ENCODE measurements around the gene SLC6A6. TPM values are rescaled to one million over a fixed set of nuclear protein-coding genes. Genes with fewer than 3 reads are reported as not detected.

The SLC6A6 gene
- total RNA-seq, 2 donors from 2014 or later = 43.1 to 56.5 TPM

- no peaks in the 10 kb centered on the region for H3K27me3 ChIP-seq (ENCODE audit: control insufficient read depth, insufficient read depth, low read length, poor library complexity, severe bottlenecking)
- H3K36me3 ChIP-seq (ENCODE audit: control insufficient read depth, insufficient read depth, low read length) = no peaks in the 10 kb centered on the region
- H3K36me3 Mint-ChIP-seq (ENCODE audit: low read depth) = no peaks in the 10 kb centered on the region
- H3K27ac Mint-ChIP-seq = no peak overlapping the region
- H3K4me3 Mint-ChIP-seq = no peak overlapping the region
- TF ChIP-seq CTCF (conservative IDR thresholded peaks at IDR 0.05) = no peak
- H3K27ac ChIP-seq (ENCODE audit: low read depth, low read length) = no peak overlapping the region
- H3K27me3 Mint-ChIP-seq (ENCODE audit: insufficient read depth) = peaks cover 4% of the 10 kb centered on the region
- DNase-seq = no peak
- no peaks in the 10 kb centered on the region for H3K9me3 ChIP-seq (ENCODE audit: control insufficient read depth, low read length)
- peaks cover 8% of the 10 kb centered on the region for H3K4me1 ChIP-seq (ENCODE audit: control insufficient read depth, insufficient read depth, low read length)
- WGBS, 2 experiments (ENCODE audit: insufficient coverage in 1 of 2, insufficient read length in 1 of 2) = 93 to 94% methylated on average over 6 of the region's 6 CpGs
- no peak overlapping the region for H3K9ac ChIP-seq (ENCODE audit: extremely low read depth, low read length, poor library complexity, severe bottlenecking)
- no peaks in the 10 kb centered on the region for H3K9me3 Mint-ChIP-seq
- H3K4me3 ChIP-seq (ENCODE audit: low read length) = no peak overlapping the region
- peaks cover 5% of the 10 kb centered on the region for H3K4me1 Mint-ChIP-seq
Observed at GRCh38 chr3:14389166-14389606, 13.2 kb upstream of the SLC6A6 start.

DNA sequence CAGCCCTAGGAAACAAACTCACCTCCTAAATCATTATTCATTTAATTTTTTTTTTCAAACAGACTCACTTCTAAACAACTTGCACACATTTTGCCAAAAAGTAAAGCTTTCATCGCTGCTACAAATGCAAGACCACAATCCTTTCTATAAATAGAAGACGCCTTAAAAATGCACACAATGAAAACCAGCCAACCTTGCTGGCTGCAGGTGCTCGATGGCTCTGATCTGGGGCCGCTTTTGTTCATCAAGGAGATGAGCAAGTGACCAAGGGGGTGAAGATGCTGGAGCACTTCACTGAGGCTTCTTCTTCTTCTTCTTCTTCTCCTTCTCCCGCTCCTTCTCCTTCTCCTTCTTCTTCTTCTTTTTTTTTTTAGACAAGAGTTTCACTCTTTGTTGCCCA lies 12.7 kb upstream of the SLC6A6 start:
- peaks cover 5% of the 10 kb centered on the region for H3K4me1 Mint-ChIP-seq

DNA sequence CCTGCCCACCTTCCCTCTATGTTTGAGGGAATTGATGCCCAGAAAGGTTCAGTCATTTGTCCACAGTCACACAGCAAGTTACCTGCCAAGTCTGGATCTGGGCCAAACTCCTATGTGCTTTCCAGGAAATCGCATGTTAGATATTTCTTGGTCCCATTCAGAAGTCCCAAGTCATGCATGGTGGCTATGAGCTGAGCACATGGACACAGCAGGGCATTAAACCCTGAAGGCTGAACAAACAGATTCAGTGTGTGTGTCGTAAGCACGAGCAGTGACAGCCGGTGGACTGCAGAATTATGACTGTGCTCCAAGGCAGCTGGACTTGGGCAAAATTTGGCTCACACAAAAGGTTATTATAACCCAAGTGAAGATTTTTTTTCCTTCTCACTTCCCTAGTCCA lies 11.4 kb upstream of the SLC6A6 start:
- Mint-ChIP-seq H3K27me3 (ENCODE audit: insufficient read depth) (no peaks in the 10 kb centered on the region), H3K4me1 (peaks cover 5% of the 10 kb centered on the region), H3K4me3 (no peak overlapping the region), H3K9me3 (no peaks in the 10 kb centered on the region), H3K27ac (no peak overlapping the region), H3K36me3 (ENCODE audit: low read depth) (no peaks in the 10 kb centered on the region)
- Histone ChIP-seq H3K4me1 (ENCODE audit: control insufficient read depth, insufficient read depth, low read length) (peaks cover 8% of the 10 kb centered on the region), H3K27me3 (ENCODE audit: control insufficient read depth, insufficient read depth, low read length, poor library complexity, severe bottlenecking) (no peaks in the 10 kb centered on the region), H3K27ac (ENCODE audit: low read depth, low read length) (no peak overlapping the region), H3K36me3 (ENCODE audit: control insufficient read depth, insufficient read depth, low read length) (no peaks in the 10 kb centered on the region), H3K4me3 (ENCODE audit: low read length) (no peak overlapping the region), H3K9ac (ENCODE audit: extremely low read depth, low read length, poor library complexity, severe bottlenecking) (no peak overlapping the region), H3K9me3 (ENCODE audit: control insufficient read depth, low read length) (no peaks in the 10 kb centered on the region)
- 91 to 95% methylated on average over 4 of the region's 4 CpGs for WGBS, 2 experiments (ENCODE audit: insufficient coverage in 1 of 2, insufficient read length in 1 of 2)
- no peak for TF ChIP-seq CTCF (conservative IDR thresholded peaks at IDR 0.05)
- DNase-seq = no peak

More for the DNA sequence above, 12.7 kb upstream of the SLC6A6 start:
- Histone ChIP-seq H3K4me3 (ENCODE audit: low read length) (no peak overlapping the region), H3K27ac (ENCODE audit: low read depth, low read length) (no peak overlapping the region), H3K27me3 (ENCODE audit: control insufficient read depth, insufficient read depth, low read length, poor library complexity, severe bottlenecking) (no peaks in the 10 kb centered on the region), H3K9ac (ENCODE audit: extremely low read depth, low read length, poor library complexity, severe bottlenecking) (no peak overlapping the region), H3K4me1 (ENCODE audit: control insufficient read depth, insufficient read depth, low read length) (peaks cover 8% of the 10 kb centered on the region), H3K36me3 (ENCODE audit: control insufficient read depth, insufficient read depth, low read length) (no peaks in the 10 kb centered on the region), H3K9me3 (ENCODE audit: control insufficient read depth, low read length) (no peaks in the 10 kb centered on the region)
- WGBS, 2 experiments (ENCODE audit: insufficient coverage in 1 of 2, insufficient read length in 1 of 2) = 83 to 97% methylated on average over 3 to 5 of the region's 5 CpGs
- Mint-ChIP-seq H3K27me3 (ENCODE audit: insufficient read depth) (peaks cover 4% of the 10 kb centered on the region), H3K36me3 (ENCODE audit: low read depth) (no peaks in the 10 kb centered on the region), H3K9me3 (no peaks in the 10 kb centered on the region), H3K4me3 (no peak overlapping the region), H3K27ac (peak overlapping the region; percentile 17)
- TF ChIP-seq CTCF (conservative IDR thresholded peaks at IDR 0.05) = no peak
- DNase-seq = no peak

All from endodermal cell (in vitro differentiated cells).